SH-SY5Y (cell line): ENCODE data around the gene RNF112.

Source experiments
- GATA2 ChIP-seq: IDR thresholded peaks from 2 replicates; pipeline ENCODE4 v1.6.1; 2011; ENCODE audit warnings: mild to moderate bottlenecking, low read depth, low read length
- GATA3 ChIP-seq: IDR thresholded peaks from 2 replicates; pipeline ENCODE4 v1.6.1; 2011; ENCODE audit warnings: low read depth, mild to moderate bottlenecking, low read length, moderate library complexity

DNA sequence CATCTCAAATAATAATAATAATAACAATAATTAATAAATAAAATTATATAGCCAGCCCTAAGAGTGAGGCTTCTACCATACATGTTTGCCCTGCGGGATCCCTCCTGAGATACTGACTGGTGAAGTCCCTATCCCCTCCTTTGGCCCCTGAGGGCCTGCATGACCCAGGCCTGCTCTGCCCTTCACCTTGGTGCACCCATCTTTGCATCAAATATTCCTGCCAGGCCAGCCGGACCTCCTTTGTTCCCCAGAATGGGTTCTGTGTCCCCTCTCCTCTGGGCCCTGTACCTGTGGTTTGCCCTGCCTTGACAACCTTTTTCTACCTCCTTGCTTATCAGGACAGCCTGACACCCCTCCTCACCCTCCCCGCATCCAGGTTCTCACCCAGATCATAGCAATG, 2.0 kb upstream of the RNF112 start:
- TF ChIP-seq GATA2 (no peak), GATA3 (no peak)
